Endometrium (tissue), 2 donors: ENCODE measurements around the gene CTIF.
"Not testable (repeated sequence)": the region's sequence is repeated elsewhere in the genome, so short reads cannot be mapped to it uniquely, and the experiment has no call there.

ENCODE experiments used
- FAIRE-seq: peaks from 2 replicates; lab custom pipeline; 2012; peaks lifted over from hg19 to GRCh38; lab: Jason Lieb, UNC
- donor health status: control.
- donor health status: control.

Gene CTIF

GRCh38 chr18:48538531-48539405 lies at the start of gene CTIF:
Gene CTIF (plus strand): TSS chr18:48539031. CDS start chr18:48619566, 80,535 bp downstream.
- FAIRE-seq: peak; percentile 54

- FAIRE-seq: no peak
Observed at GRCh38 chr18:48490641-48491293, 48.1 kb upstream of the CTIF start.

- FAIRE-seq: no peak
Observed at GRCh38 chr18:48492880-48493279, 46.0 kb upstream of the CTIF start.

GRCh38 chr18:48493434-48494230 lies 45.2 kb upstream of the CTIF start:
- FAIRE-seq: no peak

GRCh38 chr18:48497863-48498262 lies 41.0 kb upstream of the CTIF start:
- FAIRE-seq: no peak

- peak; percentile 26 for FAIRE-seq
Observed at GRCh38 chr18:48500517-48500916, 38.3 kb upstream of the CTIF start.

- no peak for FAIRE-seq
Observed at GRCh38 chr18:48502906-48503305, 35.9 kb upstream of the CTIF start.

GRCh38 chr18:48504819-48505218 lies 34.0 kb upstream of the CTIF start:
- peak; percentile 41 for FAIRE-seq

GRCh38 chr18:48506983-48507568 lies 31.8 kb upstream of the CTIF start:
- FAIRE-seq: not testable (repeated sequence)

GRCh38 chr18:48512498-48512897 lies 26.3 kb upstream of the CTIF start:
- not testable (repeated sequence) for FAIRE-seq

GRCh38 chr18:48514786-48515185 lies 24.0 kb upstream of the CTIF start:
- no peak for FAIRE-seq

- FAIRE-seq: no peak
Observed at GRCh38 chr18:48517048-48517447, 21.8 kb upstream of the CTIF start.

- FAIRE-seq: no peak
Observed at GRCh38 chr18:48519431-48520100, 19.3 kb upstream of the CTIF start.

GRCh38 chr18:48521723-48522122 lies 17.1 kb upstream of the CTIF start:
- FAIRE-seq: no peak

- no peak for FAIRE-seq
Observed at GRCh38 chr18:48525671-48526070, 13.2 kb upstream of the CTIF start.

GRCh38 chr18:48527461-48527860 lies 11.4 kb upstream of the CTIF start:
- FAIRE-seq: no peak

- FAIRE-seq: no peak
Observed at GRCh38 chr18:48528861-48529260, 10.0 kb upstream of the CTIF start.

- no peak for FAIRE-seq
Observed at GRCh38 chr18:48529796-48530195, 9.0 kb upstream of the CTIF start.

GRCh38 chr18:48530399-48531081 lies 8.3 kb upstream of the CTIF start:
- FAIRE-seq: no peak

- FAIRE-seq: no peak
Observed at GRCh38 chr18:48531082-48531403, 7.8 kb upstream of the CTIF start.

GRCh38 chr18:48531908-48532307 lies 6.9 kb upstream of the CTIF start:
- no peak for FAIRE-seq
